ENCODE results near the gene CFAP299.
"Not testable (repeated sequence)": the region's sequence is repeated elsewhere in the genome, so short reads cannot be mapped to it uniquely, and the experiment has no call there.

CFAP299 gene

GRCh38 chr4:80680934-80681333 lies 345.4 kb downstream of the CFAP299 start:
- no peak for DNase-seq (ENCODE audit: low read depth)
- TF ChIP-seq, protein P1, sequence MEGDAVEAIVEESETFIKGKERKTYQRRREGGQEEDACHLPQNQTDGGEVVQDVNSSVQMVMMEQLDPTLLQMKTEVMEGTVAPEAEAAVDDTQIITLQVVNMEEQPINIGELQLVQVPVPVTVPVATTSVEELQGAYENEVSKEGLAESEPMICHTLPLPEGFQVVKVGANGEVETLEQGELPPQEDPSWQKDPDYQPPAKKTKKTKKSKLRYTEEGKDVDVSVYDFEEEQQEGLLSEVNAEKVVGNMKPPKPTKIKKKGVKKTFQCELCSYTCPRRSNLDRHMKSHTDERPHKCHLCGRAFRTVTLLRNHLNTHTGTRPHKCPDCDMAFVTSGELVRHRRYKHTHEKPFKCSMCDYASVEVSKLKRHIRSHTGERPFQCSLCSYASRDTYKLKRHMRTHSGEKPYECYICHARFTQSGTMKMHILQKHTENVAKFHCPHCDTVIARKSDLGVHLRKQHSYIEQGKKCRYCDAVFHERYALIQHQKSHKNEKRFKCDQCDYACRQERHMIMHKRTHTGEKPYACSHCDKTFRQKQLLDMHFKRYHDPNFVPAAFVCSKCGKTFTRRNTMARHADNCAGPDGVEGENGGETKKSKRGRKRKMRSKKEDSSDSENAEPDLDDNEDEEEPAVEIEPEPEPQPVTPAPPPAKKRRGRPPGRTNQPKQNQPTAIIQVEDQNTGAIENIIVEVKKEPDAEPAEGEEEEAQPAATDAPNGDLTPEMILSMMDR (IDR thresholded peaks at IDR 0.05; ENCODE audit: control insufficient read depth, insufficient read depth, low read depth, low read length, missing control alignments): no peak
- H3K4me3 ChIP-seq (ENCODE audit: control insufficient read depth, low read depth, low read length): no peak overlapping the region

DNA sequence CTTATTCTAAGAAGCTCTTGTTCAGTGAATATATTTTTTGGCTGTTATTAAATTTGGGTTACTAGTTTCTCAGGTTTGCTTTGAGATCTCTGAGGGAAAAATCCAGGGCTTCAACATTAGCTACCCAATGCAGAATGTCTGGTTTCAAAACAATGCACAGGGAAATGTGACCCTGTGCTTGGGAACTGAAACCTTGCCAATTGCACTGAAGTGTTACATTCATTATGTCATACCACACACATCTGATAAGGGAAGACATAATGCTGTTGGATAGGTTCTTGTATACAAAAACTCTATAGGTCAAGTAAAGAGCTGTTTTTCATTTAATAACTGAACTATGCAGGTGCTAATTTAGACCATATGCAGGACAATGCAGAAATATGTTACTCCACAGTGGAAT lies 349.7 kb downstream of the CFAP299 start:
- DNase-seq (ENCODE audit: low read depth): no peak
- H3K4me3 ChIP-seq (ENCODE audit: control insufficient read depth, low read depth, low read length): no peak overlapping the region
- TF ChIP-seq, protein P1 (IDR thresholded peaks at IDR 0.05; ENCODE audit: control insufficient read depth, insufficient read depth, low read depth, low read length, missing control alignments): no peak

DNA sequence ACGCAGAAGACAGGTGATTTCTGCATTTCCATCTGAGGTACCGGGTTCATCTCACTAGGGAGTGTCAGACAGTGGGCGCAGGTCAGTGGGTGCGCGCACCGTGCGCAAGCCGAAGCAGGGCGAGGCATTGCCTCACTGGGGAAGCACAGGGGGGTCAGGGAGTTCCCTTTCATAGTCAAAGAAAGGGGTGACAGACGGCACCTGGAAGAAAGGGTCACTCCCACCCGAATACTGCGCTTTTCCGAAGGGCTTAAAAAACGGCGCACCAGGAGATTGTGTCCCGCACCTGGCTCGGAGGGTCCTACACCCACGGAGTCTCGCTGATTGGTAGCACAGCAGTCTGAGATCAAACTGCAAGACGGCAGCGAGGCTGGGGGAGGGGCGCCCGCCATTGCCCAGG lies 352.2 kb downstream of the CFAP299 start:
- not testable (repeated sequence) for DNase-seq (ENCODE audit: low read depth); H3K4me3 ChIP-seq (ENCODE audit: control insufficient read depth, low read depth, low read length)

DNA sequence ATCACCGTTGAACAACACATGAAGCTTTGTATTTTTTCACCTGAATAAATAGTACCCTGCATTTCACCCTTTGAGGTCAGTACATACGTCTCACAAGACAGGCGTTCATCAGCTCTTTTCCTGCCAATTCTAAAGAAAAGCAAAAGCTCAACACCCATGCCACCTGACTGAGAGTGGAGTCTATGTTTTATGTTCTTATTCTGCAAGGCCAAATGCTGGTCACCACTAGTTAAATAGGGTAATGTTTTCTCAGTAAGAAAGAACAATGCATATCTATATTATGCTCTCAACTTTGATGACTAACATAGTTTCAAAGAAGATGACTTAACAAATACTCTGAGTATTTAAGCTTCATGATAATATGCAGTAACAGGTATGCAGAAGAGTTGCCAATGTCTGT lies 358.6 kb downstream of the CFAP299 start:
- no peak for DNase-seq (ENCODE audit: low read depth)
- TF ChIP-seq, protein P1 (IDR thresholded peaks at IDR 0.05; ENCODE audit: control insufficient read depth, insufficient read depth, low read depth, low read length, missing control alignments): no peak
- H3K4me3 ChIP-seq (ENCODE audit: control insufficient read depth, low read depth, low read length): no peak overlapping the region

- H3K4me3 ChIP-seq (ENCODE audit: control insufficient read depth, low read depth, low read length): no peak overlapping the region
- TF ChIP-seq, protein P1 (IDR thresholded peaks at IDR 0.05; ENCODE audit: control insufficient read depth, insufficient read depth, low read depth, low read length, missing control alignments): no peak
- no peak for DNase-seq (ENCODE audit: low read depth)
Observed at GRCh38 chr4:80705311-80705710, 369.8 kb downstream of the CFAP299 start.

GRCh38 chr4:80709082-80709869 lies 373.7 kb downstream of the CFAP299 start:
- H3K4me3 ChIP-seq (ENCODE audit: control insufficient read depth, low read depth, low read length): no peak overlapping the region
- no peak for DNase-seq (ENCODE audit: low read depth)
- TF ChIP-seq, protein P1 (IDR thresholded peaks at IDR 0.05; ENCODE audit: control insufficient read depth, insufficient read depth, low read depth, low read length, missing control alignments): no peak

DNA sequence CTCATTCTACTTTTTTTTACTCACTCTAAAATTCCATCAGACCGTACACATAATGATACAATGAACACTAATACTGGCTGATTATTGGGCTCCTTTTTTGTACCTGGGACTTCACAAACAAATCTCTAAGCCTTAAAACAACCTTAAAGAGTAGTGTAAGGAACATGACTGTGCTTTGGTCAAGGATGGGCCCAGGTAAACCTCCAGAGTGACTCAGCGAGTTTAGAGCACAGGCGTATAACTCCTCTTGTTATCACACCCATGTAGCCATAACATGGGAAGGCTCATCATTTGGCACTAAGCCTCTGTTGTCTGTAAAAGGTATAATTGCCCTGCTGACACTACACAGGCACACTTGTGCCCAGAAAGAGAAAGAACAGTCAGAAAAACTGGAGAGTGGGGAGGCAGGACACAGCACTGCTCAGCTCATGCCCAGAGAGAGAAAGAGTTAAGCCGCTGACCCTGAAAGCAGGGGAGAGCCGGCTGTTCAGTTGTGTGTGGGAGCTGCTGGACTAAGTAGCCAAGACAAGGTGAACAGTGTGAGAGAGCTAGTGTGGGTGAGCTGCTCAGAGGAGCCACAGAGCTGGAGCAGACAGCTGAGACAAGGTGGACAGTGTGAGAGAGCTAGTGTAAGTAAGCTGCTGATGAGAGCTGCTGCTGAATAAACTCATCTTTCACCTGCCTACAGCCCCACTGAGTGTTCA lies 375.4 kb downstream of the CFAP299 start:
- TF ChIP-seq, protein P1 (IDR thresholded peaks at IDR 0.05; ENCODE audit: control insufficient read depth, insufficient read depth, low read depth, low read length, missing control alignments): no peak
- DNase-seq (ENCODE audit: low read depth): no peak
- no peak overlapping the region for H3K4me3 ChIP-seq (ENCODE audit: control insufficient read depth, low read depth, low read length)
